GM12873 (cell line): ENCODE measurements around the gene MYO3B.

Experiments
- TF ChIP-seq, protein P1 (sequence below): IDR thresholded peaks from 2 replicates; pipeline ENCODE4 v1.5.1; 2012; ENCODE audit warnings: low read depth, mild to moderate bottlenecking, moderate library complexity, low read length, control low read depth; ENCODE audit not compliant: insufficient read depth; ENCODE audit errors: missing control alignments

Gene MYO3B

DNA sequence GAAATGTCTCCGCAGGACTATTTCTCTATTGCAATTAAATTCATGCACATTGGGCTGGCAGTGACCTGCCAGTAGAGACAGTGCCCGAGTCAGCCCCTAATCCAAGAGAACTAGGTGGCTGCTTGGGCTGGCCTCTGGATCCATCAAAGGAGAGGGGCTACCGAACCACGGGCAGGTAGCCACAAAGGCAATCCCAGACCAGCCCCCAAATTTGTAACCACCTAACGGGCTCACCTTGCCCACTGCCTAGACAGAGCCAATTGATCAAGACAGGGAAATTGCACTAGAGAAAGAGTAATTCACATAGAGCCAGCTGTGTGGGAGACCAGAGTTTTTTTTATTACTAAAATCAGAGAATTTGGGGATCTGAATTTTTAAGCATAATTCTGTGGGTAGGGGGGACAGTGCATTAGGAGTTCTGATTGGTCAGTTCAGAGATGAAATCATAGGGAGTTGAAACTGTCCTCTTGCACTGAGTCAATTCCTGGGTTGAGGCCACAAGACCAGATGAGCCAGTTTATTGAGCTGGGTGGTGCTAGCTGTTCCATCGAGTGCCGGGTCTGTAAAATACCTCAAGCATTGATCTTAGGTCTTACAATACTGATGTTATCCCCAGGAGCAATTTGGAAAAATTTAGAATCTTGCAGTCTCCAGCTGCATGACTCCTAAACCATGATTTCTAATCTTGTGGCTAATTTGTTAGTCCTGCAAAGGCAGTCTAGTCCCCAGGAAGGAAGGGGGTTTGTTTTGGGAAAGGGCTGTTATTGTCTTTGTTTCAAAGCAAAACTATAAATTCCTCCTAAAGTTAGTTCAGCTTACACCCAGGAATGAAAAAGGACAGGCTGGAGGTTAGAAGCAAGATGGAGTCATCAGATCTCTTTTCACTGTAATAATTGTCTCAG is 276.8 kb downstream of the MYO3B start:
- TF ChIP-seq, protein P1, sequence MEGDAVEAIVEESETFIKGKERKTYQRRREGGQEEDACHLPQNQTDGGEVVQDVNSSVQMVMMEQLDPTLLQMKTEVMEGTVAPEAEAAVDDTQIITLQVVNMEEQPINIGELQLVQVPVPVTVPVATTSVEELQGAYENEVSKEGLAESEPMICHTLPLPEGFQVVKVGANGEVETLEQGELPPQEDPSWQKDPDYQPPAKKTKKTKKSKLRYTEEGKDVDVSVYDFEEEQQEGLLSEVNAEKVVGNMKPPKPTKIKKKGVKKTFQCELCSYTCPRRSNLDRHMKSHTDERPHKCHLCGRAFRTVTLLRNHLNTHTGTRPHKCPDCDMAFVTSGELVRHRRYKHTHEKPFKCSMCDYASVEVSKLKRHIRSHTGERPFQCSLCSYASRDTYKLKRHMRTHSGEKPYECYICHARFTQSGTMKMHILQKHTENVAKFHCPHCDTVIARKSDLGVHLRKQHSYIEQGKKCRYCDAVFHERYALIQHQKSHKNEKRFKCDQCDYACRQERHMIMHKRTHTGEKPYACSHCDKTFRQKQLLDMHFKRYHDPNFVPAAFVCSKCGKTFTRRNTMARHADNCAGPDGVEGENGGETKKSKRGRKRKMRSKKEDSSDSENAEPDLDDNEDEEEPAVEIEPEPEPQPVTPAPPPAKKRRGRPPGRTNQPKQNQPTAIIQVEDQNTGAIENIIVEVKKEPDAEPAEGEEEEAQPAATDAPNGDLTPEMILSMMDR: no peak

DNA sequence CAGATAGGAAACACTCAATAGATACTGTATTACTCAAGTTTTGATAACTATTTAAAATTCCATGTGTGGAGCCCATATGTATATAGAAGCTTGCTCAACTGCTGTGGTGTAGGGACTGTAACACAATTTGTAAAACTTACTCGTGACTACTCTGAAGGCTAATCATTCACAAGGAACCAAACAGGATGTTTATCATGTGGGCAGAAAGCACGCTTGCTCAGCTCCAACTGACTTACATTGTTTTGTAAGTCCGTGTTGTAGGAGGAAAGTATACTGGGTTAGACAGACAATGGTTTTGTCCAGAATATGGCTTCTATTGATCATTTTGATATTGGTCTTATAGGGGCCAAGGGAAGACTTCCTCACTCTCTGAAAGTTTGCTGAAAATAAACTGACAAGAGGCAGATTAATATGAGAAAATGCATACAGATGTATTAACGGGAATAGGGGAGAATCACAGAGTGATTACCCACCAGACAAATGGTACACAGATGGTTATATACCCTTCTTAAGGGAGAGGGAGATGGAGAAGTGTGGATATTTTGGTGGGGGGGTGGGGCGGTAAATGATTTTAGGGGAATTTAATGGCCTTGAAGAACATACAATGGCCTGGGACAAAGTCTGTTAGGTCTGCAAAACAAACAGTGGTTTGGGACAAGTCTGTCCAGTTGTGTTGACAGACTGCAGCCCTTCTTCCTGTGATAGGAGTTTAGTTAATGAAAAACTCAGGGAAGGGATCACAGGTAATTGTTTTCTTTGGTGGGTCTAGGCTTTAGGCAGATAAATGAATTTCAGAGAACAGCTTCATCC is 277.9 kb downstream of the MYO3B start:
- TF ChIP-seq, protein P1: no peak

DNA sequence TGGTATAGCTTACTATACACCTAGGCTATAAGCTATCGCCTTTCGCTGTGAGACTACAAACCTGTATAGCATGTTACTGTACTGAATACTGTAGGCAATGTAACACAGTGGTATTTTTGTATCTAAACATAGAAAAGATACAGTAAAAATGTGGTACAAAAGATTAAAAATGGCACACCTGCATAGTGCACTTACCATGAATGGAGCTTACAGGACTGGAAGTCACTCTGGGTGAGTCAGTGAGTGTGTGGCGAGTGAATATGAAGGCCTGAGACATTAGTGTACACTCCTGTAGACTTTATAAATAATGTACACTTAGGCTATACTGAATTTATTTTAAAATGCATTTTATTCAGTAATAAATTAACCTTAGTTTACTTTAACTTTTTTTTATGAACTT is 279.0 kb downstream of the MYO3B start:
- TF ChIP-seq, protein P1: no peak

DNA sequence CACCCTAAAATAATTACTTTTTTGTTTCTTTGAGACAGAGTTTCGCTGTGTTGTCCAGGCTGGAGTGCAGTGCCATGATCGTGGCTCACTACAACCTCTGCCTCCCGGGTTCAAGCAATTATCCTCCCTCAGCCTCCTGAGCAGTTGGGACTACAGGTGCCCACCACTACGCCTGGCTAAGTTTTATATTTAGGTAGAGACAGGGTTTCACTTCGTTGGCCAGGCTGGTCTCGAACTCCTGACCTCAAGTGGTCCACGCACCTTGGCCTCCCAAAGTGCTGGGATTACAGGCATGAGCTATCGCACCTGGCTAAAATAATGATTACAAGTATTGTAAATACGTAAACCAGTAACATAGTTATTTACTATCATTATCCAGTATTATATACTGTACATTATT is 279.8 kb downstream of the MYO3B start:
- TF ChIP-seq, protein P1: no peak

DNA sequence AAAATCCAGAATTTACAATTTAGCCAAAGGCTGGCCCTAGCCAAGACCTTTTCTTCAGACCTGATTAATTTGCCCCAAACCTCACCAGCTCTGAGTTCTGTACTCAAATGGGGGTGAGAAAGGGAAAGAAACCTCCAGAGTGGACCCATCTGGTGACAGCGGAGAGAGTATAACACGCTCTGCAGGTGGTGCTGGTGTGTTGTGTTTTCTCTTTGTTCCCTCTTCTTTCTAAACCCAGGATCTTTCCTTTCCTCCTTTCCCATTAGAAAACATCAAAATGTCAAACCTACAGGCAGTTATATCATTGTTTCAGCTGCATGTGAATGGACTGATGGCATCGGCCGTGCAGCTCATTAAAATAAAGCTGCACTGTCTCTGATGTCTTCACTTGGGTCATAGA is 283.9 kb downstream of the MYO3B start:
- TF ChIP-seq, protein P1: no peak

DNA sequence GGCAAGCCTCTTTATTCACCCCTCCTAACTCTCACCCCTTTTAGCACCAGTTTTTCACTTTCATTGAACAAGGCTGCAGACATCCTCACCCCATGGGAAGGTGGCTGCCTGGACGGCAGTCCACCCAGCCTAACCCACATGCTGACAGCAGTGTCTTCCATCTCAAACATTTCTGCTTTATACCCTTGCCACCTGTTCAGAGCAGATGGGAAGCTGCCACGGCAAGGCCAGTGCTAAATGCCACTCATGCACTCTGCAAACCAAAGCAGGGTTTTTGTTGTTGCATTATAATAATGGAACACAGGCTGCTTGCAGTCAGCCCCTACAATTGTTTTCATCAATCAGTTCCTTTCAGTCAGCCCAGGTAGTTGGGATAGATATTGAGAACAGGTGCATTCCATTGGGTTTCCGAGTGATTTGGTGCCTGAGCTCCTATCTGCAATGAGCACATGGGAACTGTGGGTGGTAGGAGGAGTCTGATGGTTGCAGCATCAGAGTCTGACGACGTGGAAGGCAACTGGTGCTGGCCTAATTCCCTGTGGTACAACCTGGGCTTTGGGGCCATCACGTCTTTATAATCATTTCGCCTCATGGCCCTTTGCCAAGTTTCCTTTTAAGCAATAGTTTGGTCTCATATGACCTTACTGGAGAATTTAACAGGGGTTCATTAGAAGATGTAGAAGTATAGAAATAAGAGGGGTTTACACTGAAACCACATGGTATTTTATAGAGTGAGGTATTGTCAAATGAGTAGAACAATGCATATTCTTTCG is 284.7 kb downstream of the MYO3B start:
- TF ChIP-seq, protein P1: no peak

- TF ChIP-seq, protein P1: no peak
These were observed 285.2 kb downstream of the MYO3B start for GRCh38 chr2:170463206-170463537.
